HEK293 (cell line): ENCODE results near the gene NCKAP1.
A peak's percentile ranks its signal among the peaks of the same experiment; 100 is the strongest.

Experiments
- CTCF ChIA-PET: fragments of 350-600 bp; formaldehyde crosslinking; extraction: SDS; loops from one replicate; lab custom pipeline; 2021; ENCODE audit warnings: antibody characterized with exemption; lab: Yijun Ruan, JAX
- POLR2A ChIA-PET: fragments of 300-600 bp; formaldehyde crosslinking; extraction: SDS; loops from one replicate; lab custom pipeline; 2020; ENCODE audit warnings: antibody characterized with exemption, inconsistent platforms; lab: Yijun Ruan, JAX
- H3K27ac ChIP-seq: fragments of 200-500 bp; sonication (Bioruptor generic); 2 replicates; pipeline ENCODE4 v1.5.1; 2014; ENCODE audit warnings: low read depth, low read length, control low read depth, inconsistent platforms; ENCODE audit errors: extremely low read depth
- H3K36me3 ChIP-seq, 2 experiments: fragments of 200-500 bp in 1 of 2; sonication (Bioruptor generic) in 1 of 2; 1 replicate in 1 of 2; 2 replicates in 1 of 2; pipeline ENCODE4 v1.5.1; 2014 to 2017; ENCODE audit warnings: inconsistent platforms in 2 of 2, low read length in 2 of 2; ENCODE audit not compliant: control insufficient read depth in 2 of 2, insufficient read depth in 1 of 2
- H3K4me1 ChIP-seq: fragments of 200-500 bp; sonication (Bioruptor generic); 2 replicates; pipeline ENCODE4 v1.5.1; 2014; ENCODE audit warnings: mild to moderate bottlenecking, low read length, inconsistent platforms; ENCODE audit not compliant: control insufficient read depth, insufficient read depth
- H3K4me3 ChIP-seq: 2 replicates; pipeline ENCODE4 v1.5.1; 2011; ENCODE audit warnings: low read depth, mild to moderate bottlenecking, control low read depth, low read length, moderate library complexity
- H3K9me3 ChIP-seq: fragments of 200-500 bp; sonication (Bioruptor generic); 2 replicates; pipeline ENCODE4 v1.5.1; 2014; ENCODE audit warnings: low read depth, low read length, inconsistent platforms; ENCODE audit not compliant: control insufficient read depth, insufficient read depth
- CTCF ChIP-seq: fragments of 450-650 bp; formaldehyde crosslinking; IDR thresholded peaks from 2 replicates; pipeline ENCODE4 v1.5.1; 2016; ENCODE audit warnings: missing biosample characterization, missing genetic modification characterization
- GFI1B ChIP-seq: fragments of 450-650 bp; formaldehyde crosslinking; IDR thresholded peaks from 2 replicates; pipeline ENCODE4 v1.5.1; 2016; ENCODE audit warnings: missing biosample characterization, missing genetic modification characterization
- OSR2 ChIP-seq: fragments of 450-650 bp; formaldehyde crosslinking; IDR thresholded peaks from 2 replicates; pipeline ENCODE4 v1.5.1; 2016; ENCODE audit warnings: missing biosample characterization, missing genetic modification characterization
- PATZ1 ChIP-seq: fragments of 450-650 bp; formaldehyde crosslinking; IDR thresholded peaks from 2 replicates; pipeline ENCODE4 v1.5.1; 2016; ENCODE audit warnings: missing biosample characterization, missing genetic modification characterization
- SP3 ChIP-seq: fragments of 450-650 bp; formaldehyde crosslinking; IDR thresholded peaks from 2 replicates; pipeline ENCODE4 v1.5.1; 2016; ENCODE audit warnings: missing biosample characterization, missing genetic modification characterization
- WT1 ChIP-seq: fragments of 450-650 bp; formaldehyde crosslinking; IDR thresholded peaks from 2 replicates; pipeline ENCODE4 v1.5.1; 2016; ENCODE audit warnings: missing biosample characterization, missing genetic modification characterization
- ZBTB26 ChIP-seq: fragments of 450-650 bp; formaldehyde crosslinking; optimal IDR thresholded peaks from 2 replicates; pipeline ENCODE3; 2016; ENCODE audit warnings: missing biosample characterization, mild to moderate bottlenecking, missing genetic modification characterization
- ZFHX2 ChIP-seq: fragments of 450-650 bp; formaldehyde crosslinking; conservative IDR thresholded peaks from 2 replicates; pipeline ENCODE4 v1.5.1; 2016; ENCODE audit warnings: missing biosample characterization, missing genetic modification characterization
- ZFP37 ChIP-seq: fragments of 450-650 bp; formaldehyde crosslinking; IDR thresholded peaks from 2 replicates; pipeline ENCODE4 v1.5.1; 2016; ENCODE audit warnings: missing biosample characterization, missing genetic modification characterization
- ZNF362 ChIP-seq: fragments of 450-650 bp; formaldehyde crosslinking; IDR thresholded peaks from 2 replicates; pipeline ENCODE4 v1.5.1; 2016; ENCODE audit warnings: missing biosample characterization, missing genetic modification characterization
- ZNF521 ChIP-seq: fragments of 450-650 bp; formaldehyde crosslinking; IDR thresholded peaks from 2 replicates; pipeline ENCODE4 v1.5.1; 2017; ENCODE audit warnings: missing biosample characterization, mild to moderate bottlenecking, missing genetic modification characterization
- ZNF654 ChIP-seq: fragments of 450-650 bp; formaldehyde crosslinking; IDR thresholded peaks from 2 replicates; pipeline ENCODE4 v1.5.1; 2016; ENCODE audit warnings: low read depth, missing biosample characterization, missing genetic modification characterization
- ZNF791 ChIP-seq: fragments of 450-650 bp; formaldehyde crosslinking; IDR thresholded peaks from 2 replicates; pipeline ENCODE4 v1.5.1; 2016; ENCODE audit warnings: missing biosample characterization, missing genetic modification characterization
- ZSCAN16 ChIP-seq: fragments of 450-650 bp; formaldehyde crosslinking; IDR thresholded peaks from 2 replicates; pipeline ENCODE4 v1.5.1; 2016; ENCODE audit warnings: missing biosample characterization, missing genetic modification characterization
- TF ChIP-seq, protein P1 (sequence below): fragments of 450-650 bp; formaldehyde crosslinking; IDR thresholded peaks from 2 replicates; pipeline ENCODE4 v1.5.1; 2017; ENCODE audit warnings: missing biosample characterization, missing genetic modification characterization
- TF ChIP-seq, protein P2 (sequence below): fragments of 450-650 bp; formaldehyde crosslinking; IDR thresholded peaks from 2 replicates; pipeline ENCODE4 v1.5.1; 2016; ENCODE audit warnings: missing biosample characterization, missing genetic modification characterization

The NCKAP1 gene

DNA sequence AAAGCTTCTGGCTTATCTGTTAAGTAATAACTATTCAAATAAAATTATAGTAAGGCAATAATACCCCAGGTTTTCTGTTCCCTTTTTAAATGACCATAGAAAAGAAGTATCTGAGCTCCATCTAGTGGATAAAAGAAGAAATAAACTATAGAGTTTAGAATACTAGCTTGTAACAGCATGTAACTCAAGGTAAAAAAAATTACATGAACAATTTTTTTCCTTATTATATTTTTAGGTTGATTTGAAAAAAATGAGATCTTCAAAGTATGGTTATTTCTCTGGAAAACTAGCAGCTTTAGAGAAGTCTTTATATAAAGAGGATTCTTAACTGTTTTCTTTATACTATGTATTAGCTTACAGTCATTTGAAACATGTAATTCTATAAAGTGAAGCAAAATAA, 58.1 kb downstream of the NCKAP1 start:
- TF ChIP-seq ZNF362 (tag by site-specific recombination) (0 out of 2 replicates have a peak, but pooled peaks have one; percentile 52), PATZ1 (tag by site-specific recombination) (no peak), CTCF (tag by site-specific recombination) (peak; percentile 36; the same call in 1 of the 2 replicates), ZBTB26 (tag by site-specific recombination) (no peak), ZNF654 (tag by site-specific recombination) (peak; percentile 67)
- no peaks in the 10 kb centered on the region for H3K4me1 ChIP-seq
- ChIA-PET POLR2A (interaction anchor here (0.8 kb wide), 1 partner anchor 212 kb away, joined by 3 read pairs; no protein-coding TSS in a partner anchor), CTCF (interaction anchor here (0.6 to 4.0 kb wide), 36 partner anchors 9 to 557 kb away, joined by 3 to 52 read pairs (median 4); no protein-coding TSS in a partner anchor)
- H3K9me3 ChIP-seq: no peaks in the 10 kb centered on the region
- no peak overlapping the region for H3K4me3 ChIP-seq
- H3K36me3 ChIP-seq: peaks cover 40 to 63% of the 10 kb centered on the region in 2 experiments
- H3K27ac ChIP-seq: no peak overlapping the region

DNA sequence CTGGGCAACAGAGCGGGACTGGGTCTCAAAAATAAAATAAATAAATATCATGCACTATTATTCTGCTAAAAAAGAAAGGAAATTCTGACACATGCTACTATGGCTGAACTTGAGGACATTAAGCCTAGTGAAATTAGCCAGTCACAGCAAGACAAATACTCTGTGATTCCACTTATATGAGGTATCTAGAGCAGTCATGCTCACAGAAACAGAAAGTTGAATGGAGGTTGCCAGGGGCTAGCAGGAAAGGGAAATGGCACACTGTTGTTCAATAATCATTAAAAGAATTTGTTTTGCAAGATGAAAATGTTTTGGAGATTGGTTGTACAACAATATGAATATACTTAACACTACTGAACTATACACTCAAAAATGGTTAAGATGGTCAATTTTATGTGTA, 60.8 kb downstream of the NCKAP1 start:
- H3K27ac ChIP-seq: no peak overlapping the region
- H3K4me3 ChIP-seq: no peak overlapping the region
- CTCF ChIA-PET: interaction anchor here (0.5 to 2.0 kb wide), 4 partner anchors 71 to 792 kb away, joined by 3 to 8 read pairs (median 3); no protein-coding TSS in a partner anchor
- no peaks in the 10 kb centered on the region for H3K9me3 ChIP-seq
- H3K36me3 ChIP-seq: peaks cover 32 to 64% of the 10 kb centered on the region in 2 experiments
- POLR2A ChIA-PET: no interaction called here
- no peak for TF ChIP-seq ZSCAN16 (tag by site-specific recombination)
- TF ChIP-seq, protein P1, sequence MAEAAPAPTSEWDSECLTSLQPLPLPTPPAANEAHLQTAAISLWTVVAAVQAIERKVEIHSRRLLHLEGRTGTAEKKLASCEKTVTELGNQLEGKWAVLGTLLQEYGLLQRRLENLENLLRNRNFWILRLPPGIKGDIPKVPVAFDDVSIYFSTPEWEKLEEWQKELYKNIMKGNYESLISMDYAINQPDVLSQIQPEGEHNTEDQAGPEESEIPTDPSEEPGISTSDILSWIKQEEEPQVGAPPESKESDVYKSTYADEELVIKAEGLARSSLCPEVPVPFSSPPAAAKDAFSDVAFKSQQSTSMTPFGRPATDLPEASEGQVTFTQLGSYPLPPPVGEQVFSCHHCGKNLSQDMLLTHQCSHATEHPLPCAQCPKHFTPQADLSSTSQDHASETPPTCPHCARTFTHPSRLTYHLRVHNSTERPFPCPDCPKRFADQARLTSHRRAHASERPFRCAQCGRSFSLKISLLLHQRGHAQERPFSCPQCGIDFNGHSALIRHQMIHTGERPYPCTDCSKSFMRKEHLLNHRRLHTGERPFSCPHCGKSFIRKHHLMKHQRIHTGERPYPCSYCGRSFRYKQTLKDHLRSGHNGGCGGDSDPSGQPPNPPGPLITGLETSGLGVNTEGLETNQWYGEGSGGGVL (tag by site-specific recombination): no peak
- TF ChIP-seq ZNF521 (tag by site-specific recombination): no peak
- TF ChIP-seq, all 188 proteins: peak for 0
- no peaks in the 10 kb centered on the region for H3K4me1 ChIP-seq

DNA sequence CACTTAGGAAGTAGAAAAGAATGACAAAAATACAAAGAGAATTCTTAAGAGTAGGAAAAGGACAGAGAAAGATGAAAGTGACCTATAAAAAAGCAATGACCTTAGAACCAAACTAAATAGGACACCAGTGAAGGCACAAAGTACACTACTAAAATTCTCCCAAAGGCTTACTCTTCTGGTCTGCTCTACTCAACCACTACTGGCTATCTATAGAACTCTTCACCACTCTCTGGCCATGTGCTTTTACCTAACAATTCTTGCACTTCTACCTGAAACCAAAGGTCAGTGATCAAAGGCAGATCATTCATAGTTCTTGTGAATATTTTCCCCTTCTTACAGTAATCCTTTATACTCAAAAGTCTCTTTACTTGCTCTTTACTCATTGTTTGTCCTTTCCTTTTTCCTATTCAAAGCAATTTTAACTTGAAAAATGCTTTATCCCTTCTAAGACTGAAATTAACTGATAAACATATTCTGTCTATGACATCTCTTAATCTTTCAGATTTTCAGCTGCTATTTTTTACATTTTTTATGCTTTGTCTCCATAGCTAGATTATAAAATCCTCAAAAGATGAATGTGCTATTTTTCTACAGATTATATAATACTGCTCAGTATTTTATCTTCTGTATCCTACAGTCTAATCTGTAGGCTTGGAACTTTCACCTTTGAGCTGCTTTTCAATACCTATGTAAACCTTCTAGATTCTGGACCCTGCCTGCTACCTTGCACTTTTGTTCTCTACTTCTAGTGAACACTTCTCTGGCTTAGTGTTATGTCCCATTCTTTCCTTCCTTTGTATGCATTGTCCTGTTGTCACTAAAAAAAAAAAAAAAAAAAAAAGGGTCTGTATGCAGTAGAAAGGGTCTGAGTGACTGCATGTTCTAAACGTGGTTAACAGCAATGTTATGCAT, 64.6 kb downstream of the NCKAP1 start:
- Histone ChIP-seq H3K27ac (no peak overlapping the region), H3K4me1 (no peaks in the 10 kb centered on the region), H3K9me3 (no peaks in the 10 kb centered on the region), H3K4me3 (no peak overlapping the region), H3K36me3 (peaks cover 21 to 58% of the 10 kb centered on the region in 2 experiments)
- ChIA-PET POLR2A (no interaction called here), CTCF (interaction anchor here (0.7 to 1.2 kb wide), 3 partner anchors 180 to 206 kb away, joined by 3 to 4 read pairs (median 4); no protein-coding TSS in a partner anchor)
- no peak for TF ChIP-seq OSR2 (tag by site-specific recombination)
- no peak for TF ChIP-seq WT1 (tag by site-specific recombination)
- TF ChIP-seq ZFHX2 (tag by site-specific recombination): no peak
- no peak for TF ChIP-seq ZNF791 (tag by site-specific recombination)
- TF ChIP-seq ZFP37 (tag by site-specific recombination): no peak
- TF ChIP-seq, protein P2, sequence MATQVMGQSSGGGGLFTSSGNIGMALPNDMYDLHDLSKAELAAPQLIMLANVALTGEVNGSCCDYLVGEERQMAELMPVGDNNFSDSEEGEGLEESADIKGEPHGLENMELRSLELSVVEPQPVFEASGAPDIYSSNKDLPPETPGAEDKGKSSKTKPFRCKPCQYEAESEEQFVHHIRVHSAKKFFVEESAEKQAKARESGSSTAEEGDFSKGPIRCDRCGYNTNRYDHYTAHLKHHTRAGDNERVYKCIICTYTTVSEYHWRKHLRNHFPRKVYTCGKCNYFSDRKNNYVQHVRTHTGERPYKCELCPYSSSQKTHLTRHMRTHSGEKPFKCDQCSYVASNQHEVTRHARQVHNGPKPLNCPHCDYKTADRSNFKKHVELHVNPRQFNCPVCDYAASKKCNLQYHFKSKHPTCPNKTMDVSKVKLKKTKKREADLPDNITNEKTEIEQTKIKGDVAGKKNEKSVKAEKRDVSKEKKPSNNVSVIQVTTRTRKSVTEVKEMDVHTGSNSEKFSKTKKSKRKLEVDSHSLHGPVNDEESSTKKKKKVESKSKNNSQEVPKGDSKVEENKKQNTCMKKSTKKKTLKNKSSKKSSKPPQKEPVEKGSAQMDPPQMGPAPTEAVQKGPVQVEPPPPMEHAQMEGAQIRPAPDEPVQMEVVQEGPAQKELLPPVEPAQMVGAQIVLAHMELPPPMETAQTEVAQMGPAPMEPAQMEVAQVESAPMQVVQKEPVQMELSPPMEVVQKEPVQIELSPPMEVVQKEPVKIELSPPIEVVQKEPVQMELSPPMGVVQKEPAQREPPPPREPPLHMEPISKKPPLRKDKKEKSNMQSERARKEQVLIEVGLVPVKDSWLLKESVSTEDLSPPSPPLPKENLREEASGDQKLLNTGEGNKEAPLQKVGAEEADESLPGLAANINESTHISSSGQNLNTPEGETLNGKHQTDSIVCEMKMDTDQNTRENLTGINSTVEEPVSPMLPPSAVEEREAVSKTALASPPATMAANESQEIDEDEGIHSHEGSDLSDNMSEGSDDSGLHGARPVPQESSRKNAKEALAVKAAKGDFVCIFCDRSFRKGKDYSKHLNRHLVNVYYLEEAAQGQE (tag by site-specific recombination): no peak
- no peak for TF ChIP-seq SP3
- TF ChIP-seq GFI1B (tag by site-specific recombination): no peak
